Suppressor macrophage treated with lipopolysaccharide for 1 hour (primary cell): Measurements from ENCODE around the gene SIRPB2.
A peak's percentile ranks its signal among the peaks of the same experiment; 100 is the strongest.

Experiments used
- DNase-seq, 3 donors: peaks; one replicate each; pipeline ENCODE4 v3.0.0-alpha.2; 2020 to 2022

SIRPB2 gene

GRCh38 chr20:1491281-1491840, at the start of gene SIRPB2:
SIRPB2 (minus strand) TSS chr20:1491420; CDS start chr20:1491359, 61 bp downstream.
- peak; percentile 81 to 92 (median 90) for DNase-seq

DNA sequence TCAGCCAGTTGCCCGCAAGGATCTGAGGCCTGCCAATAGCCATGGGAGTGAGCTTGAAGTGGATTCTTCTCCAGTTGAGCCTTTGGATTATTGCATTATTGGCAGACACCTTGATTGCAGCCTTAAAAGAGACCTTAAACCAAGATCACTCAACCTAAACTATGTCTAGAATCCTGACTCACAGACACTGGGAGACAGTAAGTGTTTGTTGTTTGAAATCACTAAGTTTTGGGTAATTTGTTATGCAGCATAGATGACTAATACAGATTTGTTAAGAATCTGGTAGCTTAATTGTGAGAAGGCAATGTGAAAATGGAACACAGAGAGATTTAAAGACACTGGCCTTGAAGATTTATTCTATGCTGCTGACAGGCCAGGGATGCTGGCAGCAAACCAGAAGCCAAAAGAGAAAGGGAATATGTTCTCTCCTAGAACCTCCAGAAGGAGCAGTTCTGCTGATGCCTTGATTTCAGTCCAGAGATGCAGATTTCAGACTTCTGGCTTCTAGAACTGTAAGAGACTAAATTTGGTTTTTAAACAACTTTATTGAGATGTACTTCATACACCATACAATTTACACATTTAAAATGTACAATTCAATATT, 48.7 kb upstream of the SIRPB2 start:
- DNase-seq, result no peak

DNA sequence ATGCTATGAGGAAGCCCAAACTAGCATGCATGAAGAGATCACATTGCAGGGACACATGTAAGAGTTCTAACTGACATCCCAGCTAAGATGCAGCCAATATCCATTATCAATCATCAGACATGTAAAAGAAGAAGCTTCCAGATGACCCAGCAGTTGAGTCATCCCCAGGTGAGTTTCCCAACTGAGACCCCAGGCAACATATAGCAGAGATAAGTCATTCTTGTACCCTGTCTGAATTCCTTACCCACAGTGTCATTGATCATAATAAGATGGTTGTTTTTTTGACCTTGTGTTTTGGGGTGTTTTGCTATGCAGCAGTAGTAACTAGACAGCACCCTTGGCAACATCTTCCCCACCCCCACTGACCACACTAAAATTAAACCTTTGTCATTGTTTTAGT, 47.4 kb upstream of the SIRPB2 start:
- no peak for DNase-seq

- peak; percentile 91 to 95 (median 92) for DNase-seq
Measured at GRCh38 chr20:1537731-1538058, 46.5 kb upstream of the SIRPB2 start.

- peak; percentile 46 to 75 (median 74) for DNase-seq
Measured at GRCh38 chr20:1536893-1537730, 45.9 kb upstream of the SIRPB2 start.

DNA sequence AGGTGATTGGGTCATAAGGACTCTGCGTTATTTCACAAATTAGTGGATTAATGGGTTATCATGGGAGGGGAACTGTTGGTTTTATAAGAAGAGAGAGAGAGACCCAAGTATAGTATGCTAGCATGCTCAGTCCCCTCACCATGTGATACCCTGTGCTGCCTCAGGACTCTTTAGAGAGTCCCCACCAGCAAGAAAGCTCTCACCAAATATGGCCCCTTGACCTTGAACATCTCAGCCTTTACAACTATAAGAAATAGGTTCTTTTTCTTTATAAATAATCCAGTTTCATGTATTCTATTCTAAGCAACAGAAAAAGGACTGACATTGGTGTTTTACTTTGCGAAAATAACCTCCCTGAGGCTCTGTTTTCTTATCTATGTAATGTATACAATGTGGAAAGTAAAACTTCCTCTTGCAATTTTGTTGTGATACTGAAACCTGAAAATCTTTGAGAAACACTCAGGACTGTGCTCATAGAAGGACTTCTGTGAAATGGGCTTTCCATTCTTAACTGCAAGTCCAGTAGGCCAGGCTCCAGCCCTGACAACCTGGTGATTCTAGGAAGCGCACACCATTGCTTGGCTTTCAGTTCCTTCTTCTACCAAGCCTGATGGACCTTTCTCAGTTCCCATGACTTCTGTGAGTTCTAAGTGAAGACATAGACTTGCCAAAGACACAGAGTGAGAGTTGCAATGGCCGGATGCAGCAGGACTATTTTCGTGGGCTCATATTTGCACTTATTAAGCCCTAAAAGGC, 44.4 kb upstream of the SIRPB2 start:
- DNase-seq, result peak; percentile 78 to 88 (median 78)

- DNase-seq, result peak; percentile 59 to 68 (median 61)
Measured at GRCh38 chr20:1534526-1534925, 43.3 kb upstream of the SIRPB2 start.

DNA sequence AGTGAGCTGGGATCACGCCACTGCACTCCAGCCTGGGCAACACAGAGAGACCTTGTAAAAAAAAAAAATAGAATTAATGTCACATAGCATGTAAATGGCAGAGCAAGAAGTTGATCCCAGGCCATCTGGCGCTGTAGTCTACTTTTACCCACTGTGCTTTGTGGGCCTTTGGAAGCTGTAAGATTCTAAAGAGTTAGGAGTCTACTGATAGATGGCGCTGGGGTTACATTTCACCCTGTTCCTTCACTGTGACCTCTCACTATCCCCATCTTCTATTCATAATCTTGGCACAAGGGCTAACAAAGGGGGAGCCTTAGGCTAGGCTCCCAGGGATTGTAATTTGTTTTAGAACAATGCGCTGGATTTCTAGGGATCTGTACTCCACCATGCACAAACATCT, 41.8 kb upstream of the SIRPB2 start:
- DNase-seq, result peak in 2 of 3 donors; percentile 25 to 32

GRCh38 chr20:1528811-1529210, 37.6 kb upstream of the SIRPB2 start:
- peak; percentile 32 to 66 (median 61) for DNase-seq

DNA sequence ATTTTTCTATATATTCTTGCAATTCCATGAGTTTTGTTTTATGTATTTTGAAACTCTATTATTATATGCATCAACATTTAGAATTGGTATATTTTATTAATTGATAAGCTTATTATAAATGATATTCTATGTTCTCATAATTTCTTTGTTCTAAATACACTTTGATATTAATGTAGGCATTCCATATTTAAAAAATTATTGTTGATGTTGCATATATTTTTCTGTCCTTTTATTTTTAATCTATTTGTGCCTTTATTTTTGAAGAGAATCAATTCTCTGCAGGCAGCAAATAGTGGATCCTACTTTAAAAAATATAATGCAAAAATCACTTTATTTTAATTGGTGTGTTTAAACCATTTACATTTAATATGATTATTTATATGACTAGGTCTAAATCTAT, 36.7 kb upstream of the SIRPB2 start:
- DNase-seq, result no peak

DNA sequence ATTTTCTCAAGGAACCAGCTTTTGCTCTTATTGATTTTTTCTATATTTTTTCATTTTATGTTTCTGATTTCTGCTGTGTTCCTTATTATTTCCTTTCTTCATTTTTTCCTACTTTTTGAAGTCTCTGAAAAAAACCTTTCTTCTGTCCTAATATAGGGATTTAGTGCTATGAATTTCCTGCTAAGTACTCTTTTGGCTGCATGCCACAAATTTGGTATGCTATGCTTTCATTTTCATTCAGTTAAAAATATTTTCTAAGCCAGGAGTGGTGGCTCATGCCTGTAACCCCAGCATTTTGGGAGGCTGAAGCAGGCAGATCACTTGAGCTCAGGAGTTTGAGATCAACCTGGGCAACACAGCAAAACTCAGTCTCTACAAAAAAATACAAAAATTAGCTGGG, 35.7 kb upstream of the SIRPB2 start:
- DNase-seq, result peak; percentile 32 to 46 (median 40)

DNA sequence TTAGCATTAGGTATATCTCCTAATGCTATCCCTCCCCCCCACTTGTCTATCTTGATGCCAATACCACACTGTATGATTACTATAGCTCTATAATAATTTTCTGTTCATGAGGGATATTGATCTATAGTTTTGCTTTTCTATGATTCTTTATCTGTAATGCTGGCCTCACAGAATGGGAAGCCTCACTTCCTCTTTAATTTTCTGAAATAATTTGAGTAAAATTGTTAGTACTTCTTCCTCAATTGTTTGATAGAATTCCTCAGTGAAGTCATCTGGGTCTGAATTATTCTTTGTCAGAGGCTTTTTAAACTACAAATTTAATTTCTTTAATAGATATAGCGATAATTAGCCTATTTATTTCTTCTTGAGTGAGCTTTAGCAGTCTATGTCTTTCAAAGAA, 35.1 kb upstream of the SIRPB2 start:
- peak; percentile 15 to 60 (median 39) for DNase-seq

DNA sequence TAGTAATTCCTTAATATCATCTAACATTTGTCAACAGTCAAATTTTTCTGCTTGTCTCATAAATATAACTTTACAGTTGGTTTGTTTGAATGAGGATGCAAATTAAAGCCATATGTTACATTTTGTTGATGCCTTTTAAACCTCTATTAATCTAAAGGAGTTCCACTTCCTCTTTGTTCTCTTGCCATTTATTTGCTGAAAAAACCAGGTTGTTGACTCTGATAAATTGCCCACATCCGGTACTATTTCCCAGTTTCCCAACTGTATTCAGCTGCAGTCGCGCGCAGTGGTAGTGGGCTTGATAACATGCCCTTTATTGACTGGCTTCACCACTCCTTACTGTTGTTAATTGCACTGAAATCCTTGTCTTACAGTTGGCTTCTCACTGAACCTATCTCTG, 32.8 kb upstream of the SIRPB2 start:
- DNase-seq, result peak; percentile 20 to 38 (median 35)

- no peak for DNase-seq
Measured at GRCh38 chr20:1517010-1517409, 25.8 kb upstream of the SIRPB2 start.

GRCh38 chr20:1513801-1514200, 22.6 kb upstream of the SIRPB2 start:
- no peak for DNase-seq

- DNase-seq, result peak; percentile 62 to 67 (median 63)
Measured at GRCh38 chr20:1509237-1509636, 18.0 kb upstream of the SIRPB2 start.

- no peak for DNase-seq
Measured at GRCh38 chr20:1508574-1508973, 17.4 kb upstream of the SIRPB2 start.

GRCh38 chr20:1507276-1507675, 16.1 kb upstream of the SIRPB2 start:
- DNase-seq, result no peak

- no peak for DNase-seq
Measured at GRCh38 chr20:1505871-1506270, 14.7 kb upstream of the SIRPB2 start.

GRCh38 chr20:1505361-1505760, 14.1 kb upstream of the SIRPB2 start:
- no peak for DNase-seq

GRCh38 chr20:1503564-1504227, 12.5 kb upstream of the SIRPB2 start:
- DNase-seq, result peak; percentile 93 to 97 (median 96)

GRCh38 chr20:1500496-1500895, 9.3 kb upstream of the SIRPB2 start:
- no peak for DNase-seq
